ENCODE measurements around the gene ZNRF2. TPM values are rescaled to one million over a fixed set of nuclear protein-coding genes. Genes with fewer than 3 reads are reported as not detected.

ZNRF2 gene
- polyA plus RNA-seq, 1 of the 3 experiments (the other 2 are of a cell fraction), result 4.0 TPM

- POLR2A ChIA-PET, result no interaction called here
- no peak overlapping the region for H3K4me3 ChIP-seq (ENCODE audit: low read depth in 2 of 2, low read length in 1 of 2)
- H3K9ac ChIP-seq, result no peak overlapping the region; the same call in 1 of the 2 replicates
- H3K9me2 ChIP-seq, result no peaks in the 10 kb centered on the region
- 57% methylated on average over 2 of the region's 2 CpGs for whole genome bisulfite sequencing (ENCODE audit: low lambda C conversion rate)
- H3K27ac ChIP-seq (ENCODE audit: low read depth in 2 of 2, low read length in 1 of 2), result no peak overlapping the region; a peak in 1 of 4 replicates
- H3K36me3 ChIP-seq (replicated peaks in 1 of 2; ENCODE audit: control insufficient read depth in 1 of 2, insufficient read depth in 2 of 2, low read length in 1 of 2), result peaks cover 4 to 12% of the 10 kb centered on the region in 2 experiments
- H3K9me3 ChIP-seq, result no peaks in the 10 kb centered on the region
- CTCF ChIA-PET, result interaction anchor here (1.6 kb wide), 1 partner anchor 91 kb away, joined by 3 read pairs; no protein-coding TSS in a partner anchor
- TF ChIP-seq EP300 (IDR thresholded peaks at IDR 0.05; ENCODE audit: borderline replicate concordance in 1 of 2, low read depth in 1 of 2, low read length in 1 of 2) (no peak; a peak in 1 of 4 replicates), TEAD4 (IDR thresholded peaks at IDR 0.05; ENCODE audit: borderline replicate concordance, insufficient read depth) (peak; percentile 40; the same call in 1 of the 2 replicates), RAD21 (IDR thresholded peaks at IDR 0.05; ENCODE audit: low read length) (no peak), ELF1 (IDR thresholded peaks at IDR 0.05) (no peak), NFIC (IDR thresholded peaks at IDR 0.05; ENCODE audit: borderline replicate concordance) (peak; percentile 18; the same call in 1 of the 2 replicates), JUND (IDR thresholded peaks at IDR 0.05) (peak; percentile 69), CTCF (IDR thresholded peaks at IDR 0.05) (no peak), FOSL2 (IDR thresholded peaks at IDR 0.05; ENCODE audit: borderline replicate concordance, low read depth) (peak; percentile 68)
- H3K4me1 ChIP-seq (ENCODE audit: control insufficient read depth in 1 of 2, insufficient read depth in 2 of 2, low read depth in 1 of 2, low read length in 1 of 2), result peaks cover 13 to 37% of the 10 kb centered on the region in 2 experiments; a peak in 2 of 4 replicates
- no peaks in the 10 kb centered on the region for H3K27me3 ChIP-seq (ENCODE audit: insufficient read depth)
- peaks cover 4% of the 10 kb centered on the region; the same call in 1 of the 2 replicates for H3K79me2 ChIP-seq (ENCODE audit: insufficient read depth)
- H3F3A ChIP-seq (replicated peaks; ENCODE audit: insufficient read depth), result peaks cover 23% of the 10 kb centered on the region
- no peak overlapping the region for H2AFZ ChIP-seq (ENCODE audit: low read depth)
- DNase-seq, result no peak
- H3K4me2 ChIP-seq, result peak overlapping the region; percentile 14; the same call in 1 of the 2 replicates
- no peaks in the 10 kb centered on the region for H4K20me1 ChIP-seq (ENCODE audit: insufficient read depth)
Measured at GRCh38 chr7:30366606-30367005, 82.2 kb downstream of the ZNRF2 start.

DNA sequence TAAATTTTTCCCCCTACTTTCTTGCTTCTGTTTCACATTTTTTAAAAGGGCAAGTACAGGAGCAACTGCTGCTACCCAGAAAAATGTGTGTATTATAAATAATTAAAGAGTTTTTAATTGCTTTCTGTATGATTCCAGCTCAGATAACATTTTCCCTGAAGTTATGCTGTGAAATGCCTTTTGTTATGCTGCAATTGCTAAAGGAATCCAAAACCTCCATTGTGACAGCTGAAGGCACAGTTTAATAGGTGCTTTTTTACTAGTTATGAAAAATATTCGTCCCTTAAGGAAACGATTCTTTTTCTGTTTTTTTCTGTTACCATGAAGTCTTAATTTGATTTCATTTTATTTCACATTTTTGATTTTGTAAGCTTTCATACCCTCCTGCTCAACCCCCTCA is 83.2 kb downstream of the ZNRF2 start:
- Histone ChIP-seq H3K4me1 (ENCODE audit: control insufficient read depth in 1 of 2, insufficient read depth in 2 of 2, low read depth in 1 of 2, low read length in 1 of 2) (peaks cover 13 to 37% of the 10 kb centered on the region in 2 experiments; a peak in 2 of 4 replicates), H4K20me1 (ENCODE audit: insufficient read depth) (no peaks in the 10 kb centered on the region), H3K4me3 (ENCODE audit: low read depth in 2 of 2, low read length in 1 of 2) (no peak overlapping the region), H3F3A (replicated peaks; ENCODE audit: insufficient read depth) (peaks cover 23% of the 10 kb centered on the region), H3K27ac (ENCODE audit: low read depth in 2 of 2, low read length in 1 of 2) (no peak overlapping the region; a peak in 1 of 4 replicates), H3K9ac (no peak overlapping the region), H3K9me3 (no peaks in the 10 kb centered on the region), H3K4me2 (no peak overlapping the region; the same call in 1 of the 2 replicates), H3K9me2 (no peaks in the 10 kb centered on the region), H2AFZ (ENCODE audit: low read depth) (no peak overlapping the region), H3K79me2 (ENCODE audit: insufficient read depth) (peaks cover 4% of the 10 kb centered on the region; the same call in 1 of the 2 replicates), H3K36me3 (replicated peaks in 1 of 2; ENCODE audit: control insufficient read depth in 1 of 2, insufficient read depth in 2 of 2, low read length in 1 of 2) (peaks cover 4 to 16% of the 10 kb centered on the region in 2 experiments), H3K27me3 (ENCODE audit: insufficient read depth) (no peaks in the 10 kb centered on the region)
- TF ChIP-seq TCF12 (IDR thresholded peaks at IDR 0.05), result no peak
- TF ChIP-seq RFX5 (IDR thresholded peaks at IDR 0.05; ENCODE audit: low read length), result no peak
- TF ChIP-seq EP300 (IDR thresholded peaks at IDR 0.05; ENCODE audit: borderline replicate concordance in 1 of 2, low read depth in 1 of 2, low read length in 1 of 2), result no peak
- no peak for TF ChIP-seq SMC3 (IDR thresholded peaks at IDR 0.05; ENCODE audit: low read depth, low read length)
- no peak for TF ChIP-seq JUND (IDR thresholded peaks at IDR 0.05)
- no peak for TF ChIP-seq EZH2phosphoT487 (IDR thresholded peaks at IDR 0.05; ENCODE audit: borderline replicate concordance, low read depth)
- no peak for TF ChIP-seq RAD21 (IDR thresholded peaks at IDR 0.05; ENCODE audit: low read length)
- no peak for TF ChIP-seq FOXM1 (IDR thresholded peaks at IDR 0.05; ENCODE audit: low read depth)
- no peak for TF ChIP-seq GATA2 (CRISPR knock-in tag; IDR thresholded peaks at IDR 0.05)
- no peak for TF ChIP-seq FOSL2 (IDR thresholded peaks at IDR 0.05; ENCODE audit: borderline replicate concordance, low read depth)
- no peak for TF ChIP-seq GABPA (IDR thresholded peaks at IDR 0.05; ENCODE audit: low read depth)
- TF ChIP-seq CTCF (IDR thresholded peaks at IDR 0.05), result no peak
- TF ChIP-seq MXI1 (IDR thresholded peaks at IDR 0.05; ENCODE audit: low read depth, low read length), result no peak
- no peak for TF ChIP-seq TEAD4 (IDR thresholded peaks at IDR 0.05; ENCODE audit: borderline replicate concordance, insufficient read depth)
- TF ChIP-seq YY1 (IDR thresholded peaks at IDR 0.05; ENCODE audit: low read depth), result no peak
- no peak for TF ChIP-seq MEF2A (IDR thresholded peaks at IDR 0.05; ENCODE audit: borderline replicate concordance, low read depth)
- no peak for TF ChIP-seq NRF1 (IDR thresholded peaks at IDR 0.05; ENCODE audit: low read depth, low read length)
- POLR2A ChIA-PET, result no interaction called here
- no peak for DNase-seq
- CTCF ChIA-PET, result interaction anchor here (0.8 to 1.3 kb wide), 2 partner anchors 9 to 38 kb away, joined by 3 read pairs; no protein-coding TSS in a partner anchor
- 84% methylated on average over 2 of the region's 2 CpGs for WGBS (ENCODE audit: low lambda C conversion rate)
